ENCODE measurements around the gene YWHAG. TPM values are rescaled to one million over a fixed set of nuclear protein-coding genes. Genes with fewer than 3 reads are reported as not detected.

YWHAG gene
- total and polyA plus RNA-seq, 2 of the 13 experiments (the other 11 are each of a cell fraction or from before 2014, with no cell fraction given): 36.9 to 67.5 TPM

DNA sequence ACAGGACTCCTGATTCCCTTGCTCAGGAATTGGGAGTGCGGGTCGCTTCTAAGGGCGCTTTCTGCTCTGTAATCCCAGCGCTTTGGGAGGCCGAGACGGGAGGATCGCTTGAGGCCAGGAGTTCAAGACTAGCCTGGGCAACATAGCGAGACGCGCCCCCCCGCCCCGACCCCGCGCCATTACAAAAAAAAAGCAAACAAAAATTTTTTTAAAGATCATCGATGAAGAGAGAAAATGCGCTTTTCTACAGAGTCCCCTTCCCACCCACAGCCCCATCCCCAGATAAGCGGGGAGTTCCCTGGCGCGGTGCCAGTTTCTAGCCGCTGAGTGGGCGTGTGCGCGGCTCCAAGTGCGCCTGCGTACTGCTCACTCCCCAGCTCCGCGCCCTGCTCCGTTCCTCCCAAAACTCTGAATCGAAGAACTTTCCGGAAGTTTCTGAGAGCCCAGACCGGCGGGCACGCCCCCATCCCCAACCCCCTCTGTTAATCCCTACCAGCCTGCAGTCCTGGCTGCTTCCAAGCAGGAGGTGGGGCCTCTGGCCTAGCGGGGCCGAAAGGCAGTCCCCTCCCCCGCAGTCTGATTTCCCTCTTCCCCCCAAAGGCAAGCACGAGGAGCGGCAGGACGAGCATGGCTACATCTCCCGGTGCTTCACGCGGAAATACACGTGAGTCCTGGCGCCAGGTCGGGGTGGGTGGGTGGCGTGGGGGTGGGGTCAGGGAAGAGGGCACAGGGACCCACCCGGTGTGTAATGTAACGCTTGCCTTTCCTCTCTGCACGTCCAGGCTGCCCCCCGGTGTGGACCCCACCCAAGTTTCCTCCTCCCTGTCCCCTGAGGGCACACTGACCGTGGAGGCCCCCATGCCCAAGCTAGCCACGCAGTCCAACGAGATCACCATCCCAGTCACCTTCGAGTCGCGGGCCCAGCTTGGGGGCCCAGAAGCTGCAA is 55.3 kb downstream of the YWHAG start (continued):
- TF ChIP-seq ZNF510 (CRISPR knock-in tag; IDR thresholded peaks at IDR 0.05; ENCODE audit: low read depth): no peak
- TF ChIP-seq IRF2 (CRISPR knock-in tag; IDR thresholded peaks at IDR 0.05): peak; percentile 26; the same call in 1 of the 2 replicates
- TF ChIP-seq, protein P1, sequence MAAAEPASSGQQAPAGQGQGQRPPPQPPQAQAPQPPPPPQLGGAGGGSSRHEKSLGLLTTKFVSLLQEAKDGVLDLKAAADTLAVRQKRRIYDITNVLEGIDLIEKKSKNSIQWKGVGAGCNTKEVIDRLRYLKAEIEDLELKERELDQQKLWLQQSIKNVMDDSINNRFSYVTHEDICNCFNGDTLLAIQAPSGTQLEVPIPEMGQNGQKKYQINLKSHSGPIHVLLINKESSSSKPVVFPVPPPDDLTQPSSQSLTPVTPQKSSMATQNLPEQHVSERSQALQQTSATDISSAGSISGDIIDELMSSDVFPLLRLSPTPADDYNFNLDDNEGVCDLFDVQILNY (CRISPR knock-in tag; conservative IDR thresholded peaks at IDR 0.05): no peak
- TF ChIP-seq, protein P2, sequence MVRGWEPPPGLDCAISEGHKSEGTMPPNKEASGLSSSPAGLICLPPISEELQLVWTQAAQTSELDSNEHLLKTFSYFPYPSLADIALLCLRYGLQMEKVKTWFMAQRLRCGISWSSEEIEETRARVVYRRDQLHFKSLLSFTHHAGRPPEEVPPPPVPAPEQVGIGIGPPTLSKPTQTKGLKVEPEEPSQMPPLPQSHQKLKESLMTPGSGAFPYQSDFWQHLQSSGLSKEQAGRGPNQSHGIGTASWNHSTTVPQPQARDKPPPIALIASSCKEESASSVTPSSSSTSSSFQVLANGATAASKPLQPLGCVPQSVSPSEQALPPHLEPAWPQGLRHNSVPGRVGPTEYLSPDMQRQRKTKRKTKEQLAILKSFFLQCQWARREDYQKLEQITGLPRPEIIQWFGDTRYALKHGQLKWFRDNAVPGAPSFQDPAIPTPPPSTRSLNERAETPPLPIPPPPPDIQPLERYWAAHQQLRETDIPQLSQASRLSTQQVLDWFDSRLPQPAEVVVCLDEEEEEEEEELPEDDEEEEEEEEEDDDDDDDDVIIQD (CRISPR knock-in tag; IDR thresholded peaks at IDR 0.05; ENCODE audit: low read depth): no peak
- no peak; the same call in 1 of the 2 replicates for TF ChIP-seq ZC3H13 (CRISPR knock-in tag; IDR thresholded peaks at IDR 0.05)
- TF ChIP-seq, protein P3, sequence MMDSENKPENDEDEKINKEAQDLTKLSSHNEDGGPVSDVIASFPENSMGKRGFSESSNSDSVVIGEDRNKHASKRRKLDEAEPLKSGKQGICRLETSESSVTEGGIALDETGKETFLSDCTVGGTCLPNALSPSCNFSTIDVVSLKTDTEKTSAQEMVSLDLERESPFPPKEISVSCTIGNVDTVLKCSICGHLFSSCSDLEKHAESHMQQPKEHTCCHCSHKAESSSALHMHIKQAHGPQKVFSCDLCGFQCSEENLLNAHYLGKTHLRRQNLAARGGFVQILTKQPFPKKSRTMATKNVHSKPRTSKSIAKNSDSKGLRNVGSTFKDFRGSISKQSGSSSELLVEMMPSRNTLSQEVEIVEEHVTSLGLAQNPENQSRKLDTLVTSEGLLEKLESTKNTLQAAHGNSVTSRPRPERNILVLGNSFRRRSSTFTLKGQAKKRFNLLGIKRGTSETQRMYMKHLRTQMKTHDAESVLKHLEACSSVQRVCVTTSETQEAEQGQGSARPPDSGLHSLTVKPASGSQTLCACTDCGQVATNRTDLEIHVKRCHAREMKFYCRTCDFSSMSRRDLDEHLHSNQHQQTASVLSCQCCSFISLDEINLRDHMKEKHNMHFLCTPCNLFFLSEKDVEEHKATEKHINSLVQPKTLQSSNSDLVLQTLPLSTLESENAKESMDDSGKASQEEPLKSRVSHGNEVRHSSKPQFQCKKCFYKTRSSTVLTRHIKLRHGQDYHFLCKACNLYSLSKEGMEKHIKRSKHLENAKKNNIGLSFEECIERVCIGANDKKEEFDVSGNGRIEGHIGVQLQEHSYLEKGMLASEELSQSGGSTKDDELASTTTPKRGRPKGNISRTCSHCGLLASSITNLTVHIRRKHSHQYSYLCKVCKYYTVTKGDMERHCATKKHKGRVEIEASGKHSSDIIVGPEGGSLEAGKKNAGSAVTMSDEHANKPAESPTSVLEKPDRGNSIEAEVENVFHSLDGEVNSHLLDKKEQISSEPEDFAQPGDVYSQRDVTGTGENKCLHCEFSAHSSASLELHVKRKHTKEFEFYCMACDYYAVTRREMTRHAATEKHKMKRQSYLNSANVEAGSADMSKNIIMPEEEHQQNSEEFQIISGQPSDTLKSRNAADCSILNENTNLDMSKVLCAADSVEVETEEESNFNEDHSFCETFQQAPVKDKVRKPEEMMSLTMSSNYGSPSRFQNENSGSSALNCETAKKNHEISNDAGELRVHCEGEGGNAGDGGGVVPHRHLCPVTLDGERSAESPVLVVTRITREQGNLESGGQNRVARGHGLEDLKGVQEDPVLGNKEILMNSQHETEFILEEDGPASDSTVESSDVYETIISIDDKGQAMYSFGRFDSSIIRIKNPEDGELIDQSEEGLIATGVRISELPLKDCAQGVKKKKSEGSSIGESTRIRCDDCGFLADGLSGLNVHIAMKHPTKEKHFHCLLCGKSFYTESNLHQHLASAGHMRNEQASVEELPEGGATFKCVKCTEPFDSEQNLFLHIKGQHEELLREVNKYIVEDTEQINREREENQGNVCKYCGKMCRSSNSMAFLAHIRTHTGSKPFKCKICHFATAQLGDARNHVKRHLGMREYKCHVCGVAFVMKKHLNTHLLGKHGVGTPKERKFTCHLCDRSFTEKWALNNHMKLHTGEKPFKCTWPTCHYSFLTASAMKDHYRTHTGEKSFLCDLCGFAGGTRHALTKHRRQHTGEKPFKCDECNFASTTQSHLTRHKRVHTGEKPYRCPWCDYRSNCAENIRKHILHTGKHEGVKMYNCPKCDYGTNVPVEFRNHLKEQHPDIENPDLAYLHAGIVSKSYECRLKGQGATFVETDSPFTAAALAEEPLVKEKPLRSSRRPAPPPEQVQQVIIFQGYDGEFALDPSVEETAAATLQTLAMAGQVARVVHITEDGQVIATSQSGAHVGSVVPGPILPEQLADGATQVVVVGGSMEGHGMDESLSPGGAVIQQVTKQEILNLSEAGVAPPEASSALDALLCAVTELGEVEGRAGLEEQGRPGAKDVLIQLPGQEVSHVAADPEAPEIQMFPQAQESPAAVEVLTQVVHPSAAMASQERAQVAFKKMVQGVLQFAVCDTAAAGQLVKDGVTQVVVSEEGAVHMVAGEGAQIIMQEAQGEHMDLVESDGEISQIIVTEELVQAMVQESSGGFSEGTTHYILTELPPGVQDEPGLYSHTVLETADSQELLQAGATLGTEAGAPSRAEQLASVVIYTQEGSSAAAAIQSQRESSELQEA (CRISPR knock-in tag; IDR thresholded peaks at IDR 0.05; ENCODE audit: not compliant biosample characterization): no peak
- TF ChIP-seq ZNF256 (CRISPR knock-in tag; conservative IDR thresholded peaks at IDR 0.05): no peak
- TF ChIP-seq ZC3H4 (CRISPR knock-in tag; IDR thresholded peaks at IDR 0.05; ENCODE audit: borderline replicate concordance): no peak
- no peak for TF ChIP-seq JUN (CRISPR knock-in tag; IDR thresholded peaks at IDR 0.05)
- TF ChIP-seq ZNF580 (CRISPR knock-in tag; IDR thresholded peaks at IDR 0.05; ENCODE audit: borderline replicate concordance, low read depth): no peak; the same call in 1 of the 2 replicates
- TF ChIP-seq ONECUT2 (CRISPR knock-in tag; IDR thresholded peaks at IDR 0.05): 0 out of 2 replicates have a peak, but pooled peaks have one; percentile 11
- no peak for TF ChIP-seq ZNF572 (CRISPR knock-in tag; IDR thresholded peaks at IDR 0.05)
- TF ChIP-seq ZNF724P (CRISPR knock-in tag; IDR thresholded peaks at IDR 0.05; ENCODE audit: borderline replicate concordance): no peak
- TF ChIP-seq CERS6 (CRISPR knock-in tag; IDR thresholded peaks at IDR 0.05): no peak
- no peak for TF ChIP-seq ZSCAN31 (CRISPR knock-in tag; IDR thresholded peaks at IDR 0.05; ENCODE audit: low read depth)
- no peak for TF ChIP-seq ZNF652 (CRISPR knock-in tag; IDR thresholded peaks at IDR 0.05; ENCODE audit: borderline replicate concordance, low read depth)
- TF ChIP-seq ZNF777 (CRISPR knock-in tag; IDR thresholded peaks at IDR 0.05): no peak
